Activated CD8-positive, alpha-beta T cell treated with anti-CD3 and anti-CD28 coated beads for 36 hours (primary cell): ENCODE data around the gene CCDC88B. TPM values are rescaled to one million over a fixed set of nuclear protein-coding genes. Genes with fewer than 3 reads are reported as not detected.

ENCODE experiments used
- ATAC-seq: fragments of 200-7000 bp; cut with Tn5 transposase; one replicate; pipeline ENCODE4 v1.10.0; 2021; ENCODE audit warnings: mild to moderate bottlenecking, moderate library complexity
- CTCF ChIA-PET: fragments of 350-600 bp; sonication (Branson Sonifier 250); formaldehyde crosslinking; loops from one replicate; lab custom pipeline; 2021; ENCODE audit warnings: antibody characterized with exemption; lab: Charles Lee
- POLR2A ChIA-PET: fragments of 350-600 bp; sonication (Branson Sonifier 250); formaldehyde crosslinking; loops from one replicate; lab custom pipeline; 2021; ENCODE audit warnings: antibody characterized with exemption; lab: Charles Lee
- DNase-seq: peaks from one replicate; pipeline ENCODE4 v3.0.0-alpha.2; 2020
- H3K27ac Mint-ChIP-seq: one replicate; pipeline ENCODE4 v1.8.0; 2021; ENCODE audit warnings: mild to moderate bottlenecking, mixed read lengths
- H3K27me3 Mint-ChIP-seq: one replicate; pipeline ENCODE4 v1.8.0; 2021; ENCODE audit warnings: mixed read lengths
- H3K36me3 Mint-ChIP-seq: one replicate; pipeline ENCODE4 v1.8.0; 2021; ENCODE audit warnings: low read depth, mixed read lengths
- H3K4me1 Mint-ChIP-seq: one replicate; pipeline ENCODE4 v1.8.0; 2021; ENCODE audit warnings: low read depth, mixed read lengths
- H3K4me3 Mint-ChIP-seq: one replicate; pipeline ENCODE4 v1.8.0; 2021; ENCODE audit warnings: mild to moderate bottlenecking, moderate library complexity, mixed read lengths
- H3K9me3 Mint-ChIP-seq: one replicate; pipeline ENCODE4 v1.8.0; 2021; ENCODE audit warnings: mixed read lengths
- intact Hi-C: fragments of 100-400 bp; cut with micrococcal nuclease; formaldehyde crosslinking; loops from one replicate; pipeline ENCODE4 v1.10.0; 2022
- total RNA-seq, 2 experiments: library from RNA; stranded (reverse); gene quantifications; one replicate each; pipeline ENCODE4 v1.2.3, GENCODE V29; 2021
- TF ChIP-seq, protein P1 (sequence below): fragments of 200-600 bp; IDR thresholded peaks from one replicate; pipeline ENCODE4 v1.8.0; 2022; ENCODE audit warnings: antibody characterized with exemption, mild to moderate bottlenecking

The CCDC88B gene
- total RNA-seq, 2 experiments from 2014 or later: 65.8 to 76.1 TPM

DNA sequence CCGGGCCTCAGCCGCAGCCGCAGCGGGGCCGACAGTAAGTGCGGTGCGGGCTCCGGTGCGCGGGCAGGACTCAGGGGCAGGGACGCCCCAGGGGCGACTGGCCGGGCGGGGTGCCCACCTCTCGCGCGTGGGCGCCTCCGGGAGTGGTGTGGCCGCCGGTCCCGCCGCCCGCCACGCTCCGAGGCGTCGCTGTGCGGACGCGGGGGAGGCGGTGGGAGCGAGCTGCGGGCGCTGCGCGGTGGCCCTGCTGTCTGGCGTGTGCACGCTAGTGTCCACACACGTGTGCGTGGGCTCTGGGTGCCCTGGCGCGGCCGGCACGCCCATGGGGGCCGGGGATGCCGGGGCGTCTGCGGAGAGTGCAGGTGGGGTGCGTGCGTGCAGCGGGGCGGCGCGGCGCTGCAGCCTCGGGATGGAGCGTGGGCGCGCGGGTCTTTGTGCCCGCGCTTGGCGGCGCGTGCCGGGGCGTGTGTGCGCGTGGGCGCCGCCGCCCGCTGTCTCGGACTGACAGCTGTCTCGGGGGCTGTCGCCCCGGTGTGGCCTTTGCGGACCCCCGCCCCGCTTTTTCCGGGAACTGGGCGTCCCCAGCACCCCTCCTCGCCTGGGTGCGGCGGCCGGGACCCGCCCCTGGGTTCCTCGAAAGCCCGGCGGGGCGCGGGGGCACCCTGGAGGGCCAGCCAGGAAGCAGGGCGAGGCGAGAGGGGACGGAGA lies 48.1 kb upstream of the CCDC88B start:
- intact Hi-C loops: no loop called here
- Mint-ChIP-seq H3K4me1 (peaks cover 4% of the 10 kb centered on the region), H3K27me3 (peaks cover 47% of the 10 kb centered on the region), H3K9me3 (no peaks in the 10 kb centered on the region), H3K36me3 (no peaks in the 10 kb centered on the region), H3K27ac (no peak overlapping the region), H3K4me3 (no peak overlapping the region)
- TF ChIP-seq, protein P1, sequence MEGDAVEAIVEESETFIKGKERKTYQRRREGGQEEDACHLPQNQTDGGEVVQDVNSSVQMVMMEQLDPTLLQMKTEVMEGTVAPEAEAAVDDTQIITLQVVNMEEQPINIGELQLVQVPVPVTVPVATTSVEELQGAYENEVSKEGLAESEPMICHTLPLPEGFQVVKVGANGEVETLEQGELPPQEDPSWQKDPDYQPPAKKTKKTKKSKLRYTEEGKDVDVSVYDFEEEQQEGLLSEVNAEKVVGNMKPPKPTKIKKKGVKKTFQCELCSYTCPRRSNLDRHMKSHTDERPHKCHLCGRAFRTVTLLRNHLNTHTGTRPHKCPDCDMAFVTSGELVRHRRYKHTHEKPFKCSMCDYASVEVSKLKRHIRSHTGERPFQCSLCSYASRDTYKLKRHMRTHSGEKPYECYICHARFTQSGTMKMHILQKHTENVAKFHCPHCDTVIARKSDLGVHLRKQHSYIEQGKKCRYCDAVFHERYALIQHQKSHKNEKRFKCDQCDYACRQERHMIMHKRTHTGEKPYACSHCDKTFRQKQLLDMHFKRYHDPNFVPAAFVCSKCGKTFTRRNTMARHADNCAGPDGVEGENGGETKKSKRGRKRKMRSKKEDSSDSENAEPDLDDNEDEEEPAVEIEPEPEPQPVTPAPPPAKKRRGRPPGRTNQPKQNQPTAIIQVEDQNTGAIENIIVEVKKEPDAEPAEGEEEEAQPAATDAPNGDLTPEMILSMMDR: no peak
- ATAC-seq (peak; percentile 58), DNase-seq (no peak)
- CTCF ChIA-PET: interaction anchor here (1.0 to 2.6 kb wide), 2 partner anchors 9 to 41 kb away, joined by 3 to 19 read pairs; partner anchors contain the start of gene CATSPERZ
- POLR2A ChIA-PET: interaction anchor here (0.8 to 1.6 kb wide), 4 partner anchors 10 to 87 kb away, joined by 3 to 7 read pairs (median 5); partner anchors contain the start of genes PRDX5 and TRMT112

GRCh38 chr11:64292460-64293254 lies 47.3 kb upstream of the CCDC88B start:
- intact Hi-C loops: no loop called here
- no peak overlapping the region for H3K27ac Mint-ChIP-seq

DNA sequence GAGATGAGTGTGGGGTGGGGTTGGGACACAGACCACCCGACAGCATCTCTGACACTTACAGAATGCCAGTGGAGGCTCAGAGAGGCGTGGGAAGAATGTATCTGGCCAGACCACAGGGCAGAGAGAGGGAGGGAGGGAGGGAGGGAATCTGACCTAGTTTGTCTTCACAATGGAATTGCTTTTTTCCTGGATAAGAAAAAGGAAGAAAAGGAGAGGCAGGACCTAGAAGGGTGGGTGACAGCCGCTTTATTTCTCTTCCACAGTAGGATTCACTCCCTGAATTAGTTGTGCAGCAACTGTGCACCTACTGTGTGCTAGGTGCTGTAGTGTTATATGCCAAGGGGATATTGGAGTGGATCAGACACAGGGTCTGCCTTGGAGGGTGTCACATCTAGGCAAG lies 45.2 kb upstream of the CCDC88B start:
- ChIA-PET CTCF (interaction anchor here (0.7 to 1.5 kb wide), 2 partner anchors 10 to 448 kb away, joined by 3 to 6 read pairs; no protein-coding TSS in a partner anchor), POLR2A (interaction anchor here (0.7 kb wide), 1 partner anchor 425 kb away, joined by 3 read pairs; no protein-coding TSS in a partner anchor)
- Mint-ChIP-seq H3K9me3 (no peaks in the 10 kb centered on the region), H3K27me3 (peaks cover 70% of the 10 kb centered on the region), H3K36me3 (no peaks in the 10 kb centered on the region), H3K4me1 (peaks cover 5% of the 10 kb centered on the region), H3K4me3 (no peak overlapping the region), H3K27ac (no peak overlapping the region)
- ATAC-seq (no peak), DNase-seq (no peak)
- intact Hi-C loops: no loop called here
- TF ChIP-seq, protein P1: no peak

More at GRCh38 chr11:64292460-64293254, 47.3 kb upstream of the CCDC88B start:
- peak; percentile 6 for ATAC-seq
- Mint-ChIP-seq H3K4me3 (peak overlapping the region; percentile 24), H3K36me3 (no peaks in the 10 kb centered on the region), H3K9me3 (no peaks in the 10 kb centered on the region), H3K27me3 (peaks cover 54% of the 10 kb centered on the region), H3K4me1 (peaks cover 3% of the 10 kb centered on the region)
- ChIA-PET POLR2A (interaction anchor here (0.8 to 1.6 kb wide), 6 partner anchors 9 to 106 kb away, joined by 3 to 7 read pairs (median 4); partner anchors contain the start of genes PRDX5 and TRMT112), CTCF (interaction anchor here (0.8 to 1.1 kb wide), 3 partner anchors 9 to 42 kb away, joined by 3 to 4 read pairs (median 3); no protein-coding TSS in a partner anchor)
- no peak for DNase-seq
- TF ChIP-seq, protein P1: no peak

DNA sequence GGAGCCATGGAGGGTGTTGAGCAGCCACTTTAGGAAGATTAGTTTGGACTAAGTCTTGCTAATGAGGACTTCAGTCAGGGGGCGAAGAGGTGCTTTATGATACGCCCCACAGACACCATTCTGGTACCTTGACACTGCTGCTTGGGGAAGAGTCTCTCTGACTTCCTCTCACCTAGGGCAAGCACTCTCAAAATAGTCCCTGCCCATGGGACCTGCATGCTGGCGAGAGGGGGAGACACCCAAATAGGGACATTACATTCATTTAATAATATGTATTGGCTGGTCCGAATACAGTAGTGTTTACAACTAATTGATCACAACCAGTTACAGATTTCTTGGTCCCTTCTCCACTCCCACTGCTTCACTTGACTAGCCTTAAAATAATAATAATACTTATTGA lies 44.2 kb upstream of the CCDC88B start:
- no peak overlapping the region for H3K4me3 Mint-ChIP-seq
- ChIA-PET POLR2A (no interaction called here), CTCF (interaction anchor here (0.7 to 1.5 kb wide), 3 partner anchors 9 to 447 kb away, joined by 3 to 6 read pairs (median 3); partner anchors contain the start of gene PLCB3)
- peaks cover 9% of the 10 kb centered on the region for H3K4me1 Mint-ChIP-seq
- ATAC-seq (no peak), DNase-seq (no peak)
- H3K9me3 Mint-ChIP-seq: no peaks in the 10 kb centered on the region
- H3K27me3 Mint-ChIP-seq: peaks cover 74% of the 10 kb centered on the region
- H3K27ac Mint-ChIP-seq: no peak overlapping the region
- intact Hi-C loops: no loop called here
- TF ChIP-seq, protein P1: no peak
- no peaks in the 10 kb centered on the region for H3K36me3 Mint-ChIP-seq
